Measurements from ENCODE around the gene FRK. TPM values are rescaled to one million over a fixed set of nuclear protein-coding genes. Genes with fewer than 3 reads are reported as not detected.

Gene FRK
- total RNA-seq, 2 experiments from 2014 or later = 0.03 TPM

DNA sequence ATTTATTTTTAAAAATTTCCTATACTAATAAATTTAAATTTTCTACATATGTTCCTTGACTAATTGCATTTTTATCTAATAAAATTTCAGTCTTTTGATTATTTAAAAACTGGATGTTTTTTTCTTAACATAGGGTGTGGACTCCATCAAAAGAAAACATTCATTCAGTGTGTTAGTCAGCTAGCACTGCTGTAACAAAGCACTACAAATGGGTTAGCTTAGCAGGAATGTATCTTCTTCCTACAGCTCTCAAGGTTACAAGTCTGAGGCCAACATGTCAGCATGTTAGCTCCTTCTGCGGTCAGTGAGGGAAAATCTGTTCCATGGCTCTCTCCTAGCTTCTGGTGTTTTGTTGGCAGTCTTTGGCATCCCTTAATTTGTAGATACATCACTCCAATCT lies 32.5 kb downstream of the FRK start:
- Mint-ChIP-seq H3K36me3 (ENCODE audit: low read depth) (no peaks in the 10 kb centered on the region), H3K4me1 (ENCODE audit: low read depth) (no peaks in the 10 kb centered on the region), H3K27ac (no peak overlapping the region), H3K27me3 (ENCODE audit: low read depth) (peaks cover 8% of the 10 kb centered on the region), H3K4me3 (no peak overlapping the region), H3K9me3 (ENCODE audit: insufficient read depth) (no peaks in the 10 kb centered on the region)
- DNase-seq (no peak), ATAC-seq (no peak)
- ChIA-PET POLR2A (no interaction called here), CTCF (no interaction called here)

DNA sequence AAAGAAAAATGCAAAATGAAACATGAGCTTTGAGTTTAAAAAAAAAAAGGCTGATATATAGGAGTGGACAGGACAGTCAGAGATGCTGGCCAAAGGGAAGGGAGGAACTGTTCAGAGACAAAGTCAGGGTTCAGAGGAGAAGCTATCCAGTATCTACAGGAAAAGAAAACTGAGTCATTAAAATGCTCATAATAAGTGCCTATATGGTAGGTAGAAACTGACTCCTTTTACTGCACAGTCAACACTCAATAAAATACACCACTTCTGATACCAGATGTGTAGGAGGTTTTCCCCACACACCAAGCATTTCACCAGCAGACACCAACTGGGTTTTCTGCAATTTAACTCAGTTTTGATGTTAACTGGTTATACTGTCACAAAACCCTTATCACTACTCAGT lies 32.9 kb downstream of the FRK start:
- peaks cover 8% of the 10 kb centered on the region for H3K27me3 Mint-ChIP-seq (ENCODE audit: low read depth)
- no peak overlapping the region for H3K4me3 Mint-ChIP-seq
- no peak overlapping the region for H3K27ac Mint-ChIP-seq
- ATAC-seq (no peak), DNase-seq (no peak)
- no peaks in the 10 kb centered on the region for H3K9me3 Mint-ChIP-seq (ENCODE audit: insufficient read depth)
- CTCF ChIA-PET = no interaction called here
- POLR2A ChIA-PET = no interaction called here
- H3K4me1 Mint-ChIP-seq (ENCODE audit: low read depth) = no peaks in the 10 kb centered on the region
- no peaks in the 10 kb centered on the region for H3K36me3 Mint-ChIP-seq (ENCODE audit: low read depth)

DNA sequence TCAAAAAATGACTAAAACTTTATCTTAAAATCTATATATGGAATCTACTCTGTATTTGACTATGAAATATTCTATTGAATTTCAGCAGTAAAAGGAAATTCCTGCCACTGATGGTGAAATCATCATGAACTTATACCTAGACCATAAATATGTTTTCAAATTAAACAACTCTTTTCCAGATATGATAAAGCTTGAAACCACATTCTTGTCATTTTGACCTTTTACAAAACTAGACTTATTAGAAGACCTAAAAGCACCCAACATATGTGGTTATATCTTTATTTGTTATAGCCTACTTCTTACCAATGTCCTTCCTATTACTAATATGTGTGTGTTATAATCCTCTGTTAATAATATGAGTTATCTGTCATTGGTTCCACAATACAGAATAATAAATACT lies 35.3 kb downstream of the FRK start:
- H3K36me3 Mint-ChIP-seq (ENCODE audit: low read depth) = no peaks in the 10 kb centered on the region
- ChIA-PET CTCF (no interaction called here), POLR2A (no interaction called here)
- no peak for DNase-seq
- H3K27ac Mint-ChIP-seq = no peak overlapping the region
- H3K4me3 Mint-ChIP-seq = no peak overlapping the region
- H3K9me3 Mint-ChIP-seq (ENCODE audit: insufficient read depth) = no peaks in the 10 kb centered on the region
- H3K27me3 Mint-ChIP-seq (ENCODE audit: low read depth) = peaks cover 4% of the 10 kb centered on the region
- no peaks in the 10 kb centered on the region for H3K4me1 Mint-ChIP-seq (ENCODE audit: low read depth)
- ATAC-seq = no peak

DNA sequence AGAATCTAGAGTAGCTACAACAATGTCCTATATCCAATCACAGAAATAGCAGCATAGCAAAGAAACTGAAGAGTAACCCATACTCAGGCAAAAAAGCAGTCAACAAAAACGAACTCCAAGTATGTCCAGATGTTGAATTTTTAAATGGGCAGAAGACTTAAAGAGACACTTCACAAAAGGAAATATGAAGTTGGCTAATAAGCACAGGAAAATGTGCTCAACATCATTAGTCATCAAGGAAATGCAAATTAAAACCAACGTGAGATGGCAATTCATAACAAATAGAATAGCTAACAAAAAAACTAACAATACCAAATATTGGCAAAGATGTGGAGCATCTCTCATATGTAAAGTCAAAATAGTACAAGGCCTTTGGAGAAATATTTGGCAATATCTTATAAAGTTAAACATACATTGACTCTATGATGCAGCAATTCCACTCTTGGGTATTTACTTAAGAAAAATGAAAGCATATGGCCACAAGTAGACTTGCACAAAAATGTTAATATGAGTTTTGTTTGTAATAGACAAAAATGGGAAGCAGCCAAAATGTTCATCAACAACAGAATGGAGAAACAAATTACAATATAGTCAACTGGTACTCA lies 37.7 kb downstream of the FRK start:
- Mint-ChIP-seq H3K36me3 (ENCODE audit: low read depth) (no peaks in the 10 kb centered on the region), H3K27ac (no peak overlapping the region), H3K4me1 (ENCODE audit: low read depth) (no peaks in the 10 kb centered on the region), H3K4me3 (no peak overlapping the region), H3K9me3 (ENCODE audit: insufficient read depth) (no peaks in the 10 kb centered on the region), H3K27me3 (ENCODE audit: low read depth) (peaks cover 8% of the 10 kb centered on the region)
- DNase-seq (no peak), ATAC-seq (no peak)
- ChIA-PET POLR2A (no interaction called here), CTCF (no interaction called here)

DNA sequence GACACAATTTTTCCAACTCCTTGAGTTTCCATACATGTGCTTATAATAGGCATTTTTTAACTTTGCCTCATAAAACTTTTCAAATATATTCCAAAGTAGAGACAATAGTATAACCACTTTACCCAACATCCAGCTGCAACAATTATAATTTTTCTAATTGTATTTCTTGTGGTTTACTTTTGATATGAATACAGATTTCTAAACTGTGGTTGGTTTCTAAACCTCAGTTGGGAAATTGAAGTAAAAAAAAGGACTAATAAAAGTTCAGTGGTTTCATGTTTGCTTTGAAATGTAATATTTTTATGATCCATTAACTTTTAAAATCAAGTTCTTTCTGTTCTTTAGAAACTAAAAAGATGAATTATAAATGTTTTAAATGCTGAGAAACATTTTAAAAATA lies 40.0 kb downstream of the FRK start:
- ChIA-PET CTCF (interaction anchor here (1.2 kb wide), 1 partner anchor 12 kb away, joined by 3 read pairs; no protein-coding TSS in a partner anchor), POLR2A (no interaction called here)
- Mint-ChIP-seq H3K27ac (no peak overlapping the region), H3K36me3 (ENCODE audit: low read depth) (no peaks in the 10 kb centered on the region), H3K4me1 (ENCODE audit: low read depth) (no peaks in the 10 kb centered on the region), H3K9me3 (ENCODE audit: insufficient read depth) (no peaks in the 10 kb centered on the region), H3K27me3 (ENCODE audit: low read depth) (peaks cover 13% of the 10 kb centered on the region), H3K4me3 (no peak overlapping the region)
- ATAC-seq (no peak), DNase-seq (no peak)

DNA sequence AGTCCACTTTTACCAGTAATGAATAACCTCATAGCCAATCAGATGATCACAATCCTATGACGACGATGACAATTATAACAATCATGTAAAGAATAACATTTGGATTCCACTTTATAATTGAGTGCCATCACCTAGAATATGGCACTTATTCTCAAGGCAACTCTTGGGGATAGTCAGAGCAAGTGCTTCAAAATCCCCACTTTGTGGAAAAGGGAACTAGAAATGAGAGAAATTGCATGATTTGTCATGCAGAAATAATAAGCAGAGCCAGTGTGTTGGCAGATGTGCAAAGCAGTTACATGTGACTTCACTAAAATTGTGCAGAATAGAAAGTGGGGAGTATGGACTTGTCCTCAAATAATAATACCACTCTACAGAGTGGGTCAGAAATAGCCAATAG lies 41.3 kb downstream of the FRK start:
- CTCF ChIA-PET = no interaction called here
- Mint-ChIP-seq H3K9me3 (ENCODE audit: insufficient read depth) (no peaks in the 10 kb centered on the region), H3K36me3 (ENCODE audit: low read depth) (no peaks in the 10 kb centered on the region), H3K27ac (no peak overlapping the region), H3K27me3 (ENCODE audit: low read depth) (peaks cover 19% of the 10 kb centered on the region), H3K4me3 (no peak overlapping the region), H3K4me1 (ENCODE audit: low read depth) (no peaks in the 10 kb centered on the region)
- DNase-seq (no peak), ATAC-seq (no peak)
- POLR2A ChIA-PET = no interaction called here

DNA sequence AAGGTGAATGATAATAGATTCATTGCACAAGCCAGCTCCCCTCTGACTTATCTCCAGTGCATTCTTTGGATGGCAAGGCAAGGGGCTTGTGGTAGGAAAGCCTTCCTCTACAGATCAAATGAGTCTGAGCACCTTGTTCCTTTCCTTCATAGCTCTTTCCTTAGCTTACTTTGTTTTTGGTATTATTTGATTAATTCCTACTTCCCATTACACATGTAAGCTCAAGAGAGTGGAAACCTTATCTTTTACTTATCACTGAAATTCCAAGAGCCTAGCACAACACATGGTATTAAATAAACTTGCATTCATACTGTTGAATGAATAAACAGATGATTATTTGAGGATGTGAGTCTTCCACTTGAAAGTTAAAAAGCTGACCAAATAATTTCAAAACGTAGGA lies 41.7 kb downstream of the FRK start:
- no peaks in the 10 kb centered on the region for H3K9me3 Mint-ChIP-seq (ENCODE audit: insufficient read depth)
- H3K27ac Mint-ChIP-seq = no peak overlapping the region
- H3K4me3 Mint-ChIP-seq = no peak overlapping the region
- CTCF ChIA-PET = interaction anchor here (1.6 kb wide), 1 partner anchor 10 kb away, joined by 3 read pairs; no protein-coding TSS in a partner anchor
- ATAC-seq = no peak
- POLR2A ChIA-PET = no interaction called here
- H3K4me1 Mint-ChIP-seq (ENCODE audit: low read depth) = no peaks in the 10 kb centered on the region
- peaks cover 19% of the 10 kb centered on the region for H3K27me3 Mint-ChIP-seq (ENCODE audit: low read depth)
- no peak for DNase-seq
- no peaks in the 10 kb centered on the region for H3K36me3 Mint-ChIP-seq (ENCODE audit: low read depth)

DNA sequence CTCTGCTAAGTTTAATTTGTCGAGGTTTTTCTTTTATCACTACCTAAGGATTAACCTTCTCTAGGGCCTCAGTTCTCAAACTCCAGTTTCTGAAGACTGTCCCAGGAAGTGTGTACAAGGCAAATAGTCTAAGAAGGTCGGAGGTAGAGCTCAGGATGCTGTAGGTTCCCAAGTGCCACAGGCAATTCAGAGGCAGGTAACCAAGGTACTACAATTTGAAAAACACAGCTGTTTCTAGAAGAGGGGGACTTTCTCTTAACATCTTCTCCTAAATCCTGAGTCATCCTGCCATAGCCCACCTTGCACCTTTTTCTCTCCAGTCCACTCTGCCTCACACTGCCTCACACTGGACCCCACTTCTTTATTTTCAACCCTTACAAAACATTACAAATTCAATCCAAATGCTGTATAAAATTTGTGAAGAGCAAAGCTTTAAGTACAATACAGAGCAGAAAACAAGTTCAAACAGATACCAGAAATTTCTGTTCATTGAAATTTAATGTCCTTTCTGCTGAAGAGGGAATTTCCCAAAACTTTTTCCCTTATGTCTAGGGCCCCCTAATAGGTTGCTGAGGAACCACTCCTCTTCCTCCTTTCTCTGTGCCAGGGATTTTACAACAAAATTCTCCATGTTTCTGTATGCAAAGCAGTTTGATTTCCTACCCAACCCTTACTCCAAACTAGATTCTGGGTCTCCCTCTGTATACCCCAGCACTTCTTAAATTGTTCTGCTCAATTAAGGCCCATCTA lies 43.0 kb downstream of the FRK start:
- no peaks in the 10 kb centered on the region for H3K9me3 Mint-ChIP-seq (ENCODE audit: insufficient read depth)
- CTCF ChIA-PET = interaction anchor here (0.6 to 1.6 kb wide), 3 partner anchors 9 to 79 kb away, joined by 3 to 4 read pairs (median 3); no protein-coding TSS in a partner anchor

DNA sequence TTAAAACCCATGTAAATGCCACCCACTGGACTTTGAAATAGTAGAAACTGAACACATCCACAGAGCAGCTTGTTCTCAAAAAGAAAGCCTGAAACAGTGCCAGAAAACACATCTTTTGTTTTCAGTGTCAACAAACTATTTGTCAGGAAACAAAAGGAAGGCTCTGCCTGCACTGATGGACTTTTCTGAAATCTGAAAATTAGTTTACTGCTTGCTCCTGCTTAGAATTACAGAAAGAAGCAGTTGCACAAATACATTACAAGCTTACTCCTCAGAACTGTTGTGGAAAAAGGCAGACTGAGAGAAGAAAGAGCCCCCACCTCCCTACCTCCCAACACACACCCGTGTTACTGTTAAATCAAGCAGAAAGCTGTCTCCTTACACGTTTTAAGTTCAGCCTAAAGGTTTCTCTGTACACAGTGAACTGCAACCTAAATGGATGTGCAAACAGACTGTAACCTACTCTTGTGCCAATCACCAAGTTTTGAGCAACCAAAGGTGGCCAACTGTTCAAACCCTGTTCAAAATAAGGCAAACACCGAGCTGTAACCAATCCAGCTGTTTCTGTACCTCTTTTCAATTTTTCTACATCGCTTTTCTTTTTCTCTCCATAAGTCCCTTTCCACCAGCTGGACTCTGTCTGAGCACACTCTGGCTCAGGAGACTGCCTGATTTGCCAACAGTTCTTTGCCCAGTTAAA lies 43.7 kb downstream of the FRK start:
- ChIA-PET POLR2A (no interaction called here), CTCF (interaction anchor here (0.9 kb wide), 1 partner anchor 80 kb away, joined by 4 read pairs; no protein-coding TSS in a partner anchor)
- Mint-ChIP-seq H3K27me3 (ENCODE audit: low read depth) (peaks cover 25% of the 10 kb centered on the region), H3K36me3 (ENCODE audit: low read depth) (no peaks in the 10 kb centered on the region), H3K9me3 (ENCODE audit: insufficient read depth) (no peaks in the 10 kb centered on the region), H3K4me1 (ENCODE audit: low read depth) (no peaks in the 10 kb centered on the region), H3K27ac (no peak overlapping the region), H3K4me3 (no peak overlapping the region)
- ATAC-seq (no peak), DNase-seq (no peak)

More for the DNA sequence above, 43.0 kb downstream of the FRK start:
- no peak overlapping the region for H3K4me3 Mint-ChIP-seq
- POLR2A ChIA-PET = no interaction called here
- H3K36me3 Mint-ChIP-seq (ENCODE audit: low read depth) = no peaks in the 10 kb centered on the region
- peaks cover 22% of the 10 kb centered on the region for H3K27me3 Mint-ChIP-seq (ENCODE audit: low read depth)
- no peak for ATAC-seq
- no peaks in the 10 kb centered on the region for H3K4me1 Mint-ChIP-seq (ENCODE audit: low read depth)
- no peak overlapping the region for H3K27ac Mint-ChIP-seq
- DNase-seq = no peak

DNA sequence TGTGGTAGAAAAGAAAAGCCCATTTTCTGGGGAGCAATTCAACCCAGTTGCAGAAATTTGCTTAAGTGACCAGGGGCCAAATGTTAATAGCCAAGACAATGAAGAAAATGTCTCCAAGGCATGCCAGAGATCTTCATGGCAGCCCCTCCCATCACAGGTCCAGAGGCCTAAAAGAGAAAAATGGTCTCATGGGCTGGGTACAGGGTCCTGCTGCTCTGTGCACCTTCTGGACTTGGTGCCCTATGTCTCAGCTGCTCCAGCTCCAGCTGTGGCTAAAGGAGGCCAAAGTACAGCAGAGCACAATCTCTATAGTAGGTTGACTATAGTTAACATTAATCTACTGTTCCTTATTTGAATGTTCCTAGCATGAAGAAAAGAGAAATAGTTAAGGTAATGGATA lies 44.7 kb downstream of the FRK start:
- Mint-ChIP-seq H3K9me3 (ENCODE audit: insufficient read depth) (no peaks in the 10 kb centered on the region), H3K4me1 (ENCODE audit: low read depth) (no peaks in the 10 kb centered on the region), H3K27me3 (ENCODE audit: low read depth) (peaks cover 26% of the 10 kb centered on the region), H3K27ac (no peak overlapping the region), H3K36me3 (ENCODE audit: low read depth) (no peaks in the 10 kb centered on the region), H3K4me3 (no peak overlapping the region)
- CTCF ChIA-PET = no interaction called here
- POLR2A ChIA-PET = no interaction called here
- ATAC-seq (no peak), DNase-seq (no peak)

DNA sequence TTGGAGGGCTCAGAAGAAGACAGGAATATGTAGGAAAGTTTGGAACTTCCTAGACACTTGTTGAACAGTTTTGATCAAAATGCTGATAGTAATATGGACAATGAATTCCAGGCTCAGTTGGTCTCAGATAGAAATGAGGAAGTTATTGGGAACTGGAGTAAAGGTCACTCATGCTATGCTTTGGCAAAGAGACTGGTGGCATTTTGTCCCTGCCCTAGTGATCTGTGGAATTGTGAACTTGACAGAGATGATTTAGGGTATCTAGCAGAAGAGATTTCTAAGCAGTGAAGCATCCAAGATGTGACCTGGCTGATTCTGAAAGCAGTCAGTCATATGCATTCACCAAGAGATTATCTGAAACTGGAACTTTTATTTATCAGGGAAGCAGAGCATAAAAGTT lies 45.1 kb downstream of the FRK start:
- H3K4me3 Mint-ChIP-seq = no peak overlapping the region
- peaks cover 26% of the 10 kb centered on the region for H3K27me3 Mint-ChIP-seq (ENCODE audit: low read depth)
- no peaks in the 10 kb centered on the region for H3K4me1 Mint-ChIP-seq (ENCODE audit: low read depth)
- no peaks in the 10 kb centered on the region for H3K9me3 Mint-ChIP-seq (ENCODE audit: insufficient read depth)
- ATAC-seq = no peak
- no peak overlapping the region for H3K27ac Mint-ChIP-seq
- no peaks in the 10 kb centered on the region for H3K36me3 Mint-ChIP-seq (ENCODE audit: low read depth)
- ChIA-PET POLR2A (no interaction called here), CTCF (no interaction called here)
- no peak for DNase-seq

DNA sequence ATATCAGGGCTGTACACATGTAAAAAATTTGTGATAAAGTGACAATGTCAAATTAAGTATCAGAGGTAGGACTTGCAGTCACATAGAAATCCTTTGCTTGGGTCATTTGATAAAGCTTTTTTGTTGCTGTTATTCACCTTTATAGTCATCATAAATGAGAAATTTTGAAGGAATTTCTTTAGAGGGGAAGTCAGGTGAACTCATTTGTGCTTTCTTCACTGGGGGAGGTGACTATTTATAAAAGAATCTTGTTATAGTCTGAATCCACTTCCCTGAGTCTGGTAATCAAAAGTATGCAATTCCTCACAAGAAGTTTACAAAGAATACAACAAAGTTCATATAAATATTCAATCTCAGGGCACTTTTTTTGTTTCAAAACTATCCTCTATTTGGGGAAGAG lies 47.7 kb downstream of the FRK start:
- Mint-ChIP-seq H3K4me1 (ENCODE audit: low read depth) (no peaks in the 10 kb centered on the region), H3K36me3 (ENCODE audit: low read depth) (no peaks in the 10 kb centered on the region), H3K27ac (no peak overlapping the region), H3K4me3 (no peak overlapping the region), H3K9me3 (ENCODE audit: insufficient read depth) (no peaks in the 10 kb centered on the region), H3K27me3 (ENCODE audit: low read depth) (peaks cover 25% of the 10 kb centered on the region)
- DNase-seq (no peak), ATAC-seq (no peak)
- POLR2A ChIA-PET = no interaction called here
- CTCF ChIA-PET = interaction anchor here (0.7 to 2.0 kb wide), 5 partner anchors 77 to 431 kb away, joined by 3 to 10 read pairs (median 3); no protein-coding TSS in a partner anchor

Data from activated CD8-positive, alpha-beta T cell treated with anti-CD3 and anti-CD28 coated beads, Interleukin-2, amount 10 ng/mL, durations not matched to agents 7 days and 5 days (primary cell).